Mammary epithelial cell (primary cell): ENCODE measurements around the gene ZFYVE9.

Source experiments
- CTCF ChIP-seq, 2 donors: IDR thresholded peaks in 1 of 2; conservative IDR thresholded peaks in 1 of 2; 2 replicates each; pipeline ENCODE4 v1.5.1; 2011 to 2012; ENCODE audit warnings: inconsistent platforms in 2 of 2, low read length in 2 of 2, mild to moderate bottlenecking in 2 of 2, control low read depth in 1 of 2, low read depth in 1 of 2; ENCODE audit not compliant: insufficient read depth in 1 of 2; ENCODE audit errors: extremely low read depth in 1 of 2
- EZH2 ChIP-seq: IDR thresholded peaks from 2 replicates; pipeline ENCODE4 v1.6.1; 2012; ENCODE audit warnings: low read length, inconsistent platforms, borderline replicate concordance

GRCh38 chr1:52345252-52345651, 203.4 kb downstream of the ZFYVE9 start:
- TF ChIP-seq CTCF (conservative IDR thresholded peaks at IDR 0.05 in 1 of 2, IDR thresholded peaks at IDR 0.05 in 1 of 2; ENCODE audit: extremely low read depth in 1 of 2, insufficient read depth in 1 of 2, low read depth in 1 of 2, low read length in 2 of 2) = no peak
- no peak for TF ChIP-seq EZH2
